NCI-H1092 treated with DMSO at 0.1 percent for 48 hours (cell line): ENCODE results near the gene KRT28.
"Not testable (repeated sequence)": the region's sequence is repeated elsewhere in the genome, so short reads cannot be mapped to it uniquely, and the experiment has no call there.

Experiments used
- DNase-seq: peaks from one replicate; lab custom pipeline; 2025; lab: John Stamatoyannopoulos, UW

Gene KRT28

DNA sequence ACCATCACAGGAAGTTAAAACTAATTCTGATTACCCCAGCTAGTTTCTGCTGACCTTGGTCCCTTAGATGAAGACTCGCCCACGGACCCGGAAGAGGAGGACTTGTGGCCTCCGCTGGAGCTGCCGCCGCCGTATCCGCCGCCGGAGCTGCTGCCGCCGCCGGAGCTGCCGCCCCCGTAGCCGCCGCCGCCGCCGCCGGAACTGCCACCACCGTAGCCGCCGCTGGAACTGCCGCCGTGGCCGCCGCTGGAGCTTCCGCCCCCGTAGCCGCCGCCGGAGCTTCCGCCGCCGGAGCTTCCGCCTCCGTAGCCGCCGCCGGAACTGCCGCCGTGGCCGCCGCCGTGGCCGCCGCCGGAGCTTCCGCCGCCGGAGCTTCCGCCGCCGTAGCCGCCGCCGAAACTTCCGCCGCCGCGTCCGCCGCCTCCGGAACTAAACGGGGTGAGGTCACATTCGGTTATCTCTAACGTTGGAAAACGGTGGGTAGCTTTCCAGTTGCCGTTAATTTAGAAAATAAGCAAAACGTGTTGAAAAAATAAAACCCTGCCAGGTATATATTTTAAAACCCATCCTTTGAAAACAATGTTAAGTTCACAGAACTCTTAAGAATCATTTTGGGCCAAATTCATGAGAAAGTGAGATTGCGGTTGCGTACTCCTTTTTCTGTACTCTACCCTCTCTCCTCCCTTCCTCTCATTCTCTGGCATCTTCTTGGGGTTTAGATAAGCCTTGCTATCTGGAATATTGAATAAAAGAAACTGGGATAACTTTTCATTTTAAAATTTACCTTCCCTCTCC lies 19.2 kb upstream of the KRT28 start:
- peak; percentile 76 for DNase-seq

DNA sequence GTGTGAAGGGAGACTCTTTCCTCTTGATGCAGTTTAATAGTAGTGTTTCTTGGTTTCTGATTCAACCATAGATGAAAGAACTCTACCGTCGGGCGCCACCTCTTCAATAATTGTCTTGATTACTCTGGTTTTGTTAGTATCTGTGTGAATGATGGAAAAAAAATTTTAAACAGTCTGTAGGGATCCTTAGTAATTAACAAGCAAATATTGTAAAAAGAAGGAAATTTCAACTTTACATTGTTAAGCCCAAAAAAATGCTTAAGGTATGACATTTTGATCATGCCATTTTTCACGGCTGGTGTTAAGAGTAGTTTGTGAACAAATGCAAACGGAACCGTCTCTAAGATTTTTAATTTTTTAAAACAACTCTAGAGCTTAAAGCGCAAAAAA lies 18.6 kb upstream of the KRT28 start:
- no peak for DNase-seq

DNA sequence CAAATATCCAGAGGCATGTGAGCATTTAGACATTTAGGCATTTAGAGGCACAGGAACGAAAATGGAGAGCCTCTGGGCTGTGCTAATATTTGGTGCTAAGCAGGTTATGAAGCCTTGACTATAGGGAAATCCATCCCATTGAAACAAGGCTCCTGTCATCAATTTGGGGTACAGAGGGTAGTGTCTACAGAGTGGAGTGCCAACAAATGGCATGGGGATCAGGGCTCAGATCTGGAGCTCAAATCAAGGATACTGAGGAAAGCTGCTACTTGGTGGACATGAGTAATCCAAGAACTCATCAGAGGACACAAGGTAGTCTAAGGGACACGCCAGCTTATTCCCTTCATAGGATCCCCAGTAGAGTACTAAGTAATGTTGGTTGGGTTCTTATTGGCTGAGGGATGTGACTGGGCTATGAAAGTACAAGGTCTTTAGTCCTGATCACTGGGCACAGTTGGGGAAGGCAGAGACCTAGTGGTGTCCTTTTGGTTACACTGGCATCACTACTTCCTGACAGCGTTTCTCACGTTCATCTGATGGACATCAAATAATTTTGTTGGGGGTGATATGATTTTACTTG lies 17.4 kb upstream of the KRT28 start:
- no peak for DNase-seq

DNA sequence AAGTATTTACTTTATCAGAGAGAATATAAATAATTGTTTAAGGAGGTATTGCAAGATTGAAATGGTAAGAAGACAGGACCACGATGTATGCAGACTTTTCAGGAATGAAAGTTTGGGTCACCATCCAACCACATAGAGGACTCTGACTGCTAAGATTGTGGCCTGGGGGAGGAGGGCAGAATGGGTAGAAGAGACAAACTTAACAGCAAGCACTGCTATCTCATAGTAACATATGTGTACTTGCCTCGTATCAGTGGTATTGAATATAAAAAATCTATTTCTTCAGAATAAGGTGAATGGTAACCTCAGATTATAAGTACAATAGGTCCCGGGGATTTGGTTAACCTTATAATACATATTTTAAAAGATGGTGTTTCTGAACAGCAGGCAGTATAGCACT lies 16.8 kb upstream of the KRT28 start:
- DNase-seq, result no peak

DNA sequence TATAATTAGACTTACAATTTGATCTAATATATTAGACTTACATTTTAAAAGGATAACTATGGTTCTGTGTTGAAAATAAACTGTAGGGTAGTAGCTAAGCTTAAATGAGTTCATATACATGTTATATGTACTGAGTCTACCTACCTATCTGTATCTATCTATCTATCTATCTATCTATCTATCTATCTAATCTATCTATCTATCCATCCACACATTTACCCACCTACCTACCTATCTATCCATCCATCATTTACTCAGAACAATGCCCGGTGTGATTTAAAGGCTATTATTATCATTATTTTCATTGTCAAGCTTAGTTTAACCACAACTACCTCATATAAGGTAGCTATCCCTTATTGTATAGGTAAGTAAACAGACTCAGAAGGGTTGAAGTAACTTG lies 15.6 kb upstream of the KRT28 start:
- no peak for DNase-seq

DNA sequence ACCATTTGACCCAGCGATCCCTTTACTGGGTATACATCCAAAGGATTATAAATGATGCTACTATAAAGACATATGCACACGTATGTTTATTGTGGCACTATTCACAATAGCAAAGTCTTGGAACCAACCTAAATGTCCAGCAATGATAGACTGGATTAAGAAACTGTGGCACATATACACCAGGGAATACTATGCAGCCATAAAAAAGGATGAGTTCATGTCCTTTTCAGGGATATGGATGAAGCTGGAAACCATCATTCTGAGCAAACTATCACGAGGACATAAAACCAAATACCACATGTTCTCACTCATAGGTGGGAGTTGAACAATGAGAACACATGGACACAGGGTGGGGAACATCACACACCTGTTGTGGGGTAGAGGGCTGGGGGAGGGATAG lies 14.9 kb upstream of the KRT28 start:
- DNase-seq, result not testable (repeated sequence)

DNA sequence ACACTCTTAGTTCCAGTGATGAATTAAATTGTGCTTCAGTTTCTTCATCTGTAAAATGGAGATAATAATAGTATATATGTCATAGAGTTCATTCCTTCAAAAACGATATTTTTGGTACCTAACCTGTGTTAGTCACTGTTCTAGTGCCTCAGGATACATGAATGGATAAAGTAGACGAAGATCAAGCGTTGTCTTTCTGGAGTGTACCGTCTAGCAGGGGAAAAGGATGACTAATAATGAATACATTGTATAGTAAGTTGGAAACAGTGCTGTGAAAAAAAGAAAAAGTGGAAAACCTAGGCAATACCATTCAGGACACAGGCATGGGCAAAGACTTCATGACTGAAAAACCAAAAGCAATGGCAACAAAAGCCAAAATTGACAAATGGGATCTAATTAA lies 14.0 kb upstream of the KRT28 start:
- DNase-seq, result no peak

DNA sequence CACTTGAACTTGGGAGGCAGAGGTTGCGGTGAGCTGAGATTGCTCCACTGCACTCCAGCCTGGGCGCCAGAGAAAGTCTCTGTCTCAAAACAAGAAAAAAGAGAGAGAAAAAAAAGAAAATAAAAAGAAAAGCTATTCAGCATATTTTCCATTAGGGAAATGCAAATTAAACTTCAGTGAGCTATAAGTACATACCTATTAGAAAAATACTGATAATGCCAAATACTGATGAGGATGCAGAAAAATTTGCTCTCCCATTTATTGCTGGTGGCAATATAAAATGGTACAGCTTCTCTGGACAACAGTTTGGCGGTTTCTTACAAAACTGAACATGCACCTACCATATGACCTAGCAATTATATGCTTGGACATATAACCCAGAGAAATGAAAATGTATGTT lies 12.9 kb upstream of the KRT28 start:
- DNase-seq, result no peak

DNA sequence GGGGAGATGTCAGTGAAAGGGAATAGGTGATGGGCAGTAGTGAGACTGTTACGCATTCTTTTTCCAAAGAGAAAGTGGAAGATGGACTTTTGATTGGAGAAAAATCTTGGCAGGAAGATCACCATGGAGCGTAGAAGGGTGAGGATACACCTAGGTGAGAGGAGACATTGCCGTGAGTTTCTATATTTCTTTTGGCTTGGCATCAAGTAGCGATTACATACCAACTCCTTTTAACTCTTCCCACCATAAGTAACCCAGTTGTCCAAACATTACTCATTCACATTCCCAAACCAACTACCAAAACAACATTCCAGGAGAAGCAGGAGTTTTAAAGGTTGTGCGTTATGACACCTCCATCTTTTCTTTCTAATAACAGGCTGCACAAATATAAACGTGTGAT lies 10.7 kb upstream of the KRT28 start:
- DNase-seq, result no peak

DNA sequence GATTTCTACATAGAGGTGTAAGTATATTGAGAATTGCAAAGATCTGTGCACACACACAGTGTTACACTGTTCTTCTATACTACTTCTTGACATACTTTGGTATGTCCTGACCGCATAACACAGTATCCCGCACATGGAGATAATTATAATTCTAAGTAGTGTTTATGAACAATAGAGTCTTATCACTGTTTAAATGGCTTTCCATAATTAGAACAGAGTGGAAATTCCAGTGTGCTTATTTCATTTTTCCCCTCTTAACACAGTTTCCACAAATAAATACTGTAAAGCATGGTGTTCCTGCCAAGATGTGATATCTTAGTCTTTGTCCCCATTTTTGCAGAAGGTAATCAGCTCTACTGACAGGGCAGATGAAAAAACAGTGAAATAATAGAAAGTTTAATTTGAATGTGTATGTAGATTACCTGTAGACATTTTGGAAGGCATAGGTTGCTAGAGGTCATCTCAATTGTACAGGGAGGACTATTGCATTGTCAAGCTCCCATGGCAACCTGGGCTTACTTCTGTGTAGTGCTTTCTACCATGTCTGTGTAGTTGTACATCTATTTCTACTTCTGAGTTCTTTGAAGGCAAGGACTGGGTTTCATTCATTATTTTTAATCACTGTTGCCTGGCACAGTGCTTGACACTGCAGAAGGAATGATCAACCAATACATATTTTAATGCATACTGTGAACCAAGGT lies 10.1 kb upstream of the KRT28 start:
- DNase-seq, result no peak

DNA sequence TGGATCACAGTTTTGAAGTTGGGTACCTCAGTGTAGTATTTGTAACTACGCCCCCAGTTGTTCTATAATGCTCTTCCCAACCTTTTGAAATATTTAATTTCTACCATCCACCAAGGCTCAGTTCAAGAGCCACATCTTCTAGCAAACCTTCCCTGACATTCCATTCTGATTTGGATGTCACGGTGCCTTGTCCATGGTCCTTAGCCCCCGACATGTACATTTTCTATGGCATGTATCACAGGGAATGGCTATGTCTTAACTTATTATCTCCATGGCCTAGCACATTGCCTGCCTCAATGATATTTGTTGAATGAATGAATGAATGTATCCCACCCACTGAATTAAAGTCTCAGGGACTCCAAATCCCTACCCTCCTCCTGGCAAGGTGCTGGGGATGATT lies 6.4 kb upstream of the KRT28 start:
- DNase-seq, result no peak

DNA sequence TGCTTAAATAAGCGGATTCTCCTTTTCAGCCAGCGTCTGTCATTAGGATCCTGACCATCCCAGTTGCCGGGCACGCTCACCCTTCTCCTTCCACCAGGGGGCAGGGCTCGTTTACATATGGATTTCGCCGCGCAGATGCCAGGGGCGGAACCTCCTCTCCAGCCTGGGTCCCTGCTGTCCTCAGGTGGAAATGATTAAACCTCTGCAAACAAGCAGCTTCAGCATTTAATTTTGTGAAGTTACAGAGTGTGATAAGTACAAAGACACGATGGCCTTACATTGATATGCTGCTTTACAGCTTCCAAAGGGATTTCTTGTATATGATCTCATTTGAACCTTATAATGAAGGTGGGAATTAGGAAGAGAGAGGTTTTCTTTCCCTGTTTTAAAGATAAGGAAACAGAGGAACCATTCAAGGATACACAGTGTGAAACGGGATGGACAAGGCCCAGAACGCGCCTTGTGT lies 3.9 kb upstream of the KRT28 start:
- DNase-seq, result peak; percentile 73

DNA sequence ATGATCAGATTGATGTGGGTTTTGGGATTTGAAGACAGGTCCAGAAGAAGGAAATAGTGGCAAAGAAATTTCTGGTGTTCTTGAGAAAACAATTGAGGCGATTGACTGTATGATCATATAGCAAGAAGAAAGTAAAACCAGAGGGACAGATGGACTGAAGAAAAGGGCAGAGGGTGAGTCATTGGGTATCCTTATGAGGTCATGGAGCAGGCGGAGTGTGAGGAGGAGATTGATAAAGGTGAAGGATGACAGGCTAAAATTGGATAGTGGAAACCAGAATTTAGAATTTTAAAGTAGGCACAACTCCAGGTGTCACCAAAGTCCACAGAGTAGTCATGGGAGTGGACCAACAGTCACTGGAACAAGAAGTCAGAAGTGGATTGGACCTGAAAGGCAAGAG lies 1.4 kb upstream of the KRT28 start:
- DNase-seq, result no peak

DNA sequence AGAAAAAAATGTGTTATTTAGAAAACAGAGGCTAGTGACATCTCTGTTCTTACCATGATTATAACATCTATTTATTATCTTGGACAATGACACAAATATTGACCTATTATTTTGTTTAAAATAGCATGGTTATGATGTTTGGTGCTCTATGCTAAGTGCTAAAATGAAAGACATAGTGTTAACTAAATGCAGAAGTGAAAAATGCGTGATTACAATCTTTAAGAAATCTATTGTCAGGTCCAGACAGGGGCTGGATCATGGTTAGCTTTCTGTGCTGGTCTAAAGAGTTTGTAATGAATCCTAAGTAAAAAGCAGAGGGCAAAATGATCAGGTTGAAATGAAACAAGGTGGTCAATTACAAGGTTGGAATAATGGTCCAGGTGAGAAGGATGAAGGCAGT lies 622 bp upstream of the KRT28 start:
- no peak for DNase-seq

DNA sequence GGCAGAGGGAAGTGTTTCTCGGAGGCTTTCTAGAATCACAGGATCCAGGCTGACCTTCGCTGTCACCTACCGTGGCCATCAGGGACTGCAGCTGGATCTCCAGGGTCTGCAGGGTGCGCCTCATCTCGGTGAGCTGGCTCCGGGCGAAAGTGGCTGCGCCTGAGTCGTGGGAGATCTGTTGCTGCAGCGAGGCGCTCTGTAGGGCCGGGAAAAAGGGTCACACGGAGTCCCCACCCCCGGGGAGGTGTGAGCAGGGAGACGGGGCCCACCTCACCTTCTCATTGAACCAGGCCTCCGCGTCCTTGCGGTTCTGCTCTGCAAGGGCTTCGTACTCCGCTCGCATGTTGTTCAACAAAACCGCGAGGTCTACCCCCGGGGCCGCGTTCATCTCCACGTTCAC lies 2.9 kb downstream of the KRT28 start:
- no peak for DNase-seq

DNA sequence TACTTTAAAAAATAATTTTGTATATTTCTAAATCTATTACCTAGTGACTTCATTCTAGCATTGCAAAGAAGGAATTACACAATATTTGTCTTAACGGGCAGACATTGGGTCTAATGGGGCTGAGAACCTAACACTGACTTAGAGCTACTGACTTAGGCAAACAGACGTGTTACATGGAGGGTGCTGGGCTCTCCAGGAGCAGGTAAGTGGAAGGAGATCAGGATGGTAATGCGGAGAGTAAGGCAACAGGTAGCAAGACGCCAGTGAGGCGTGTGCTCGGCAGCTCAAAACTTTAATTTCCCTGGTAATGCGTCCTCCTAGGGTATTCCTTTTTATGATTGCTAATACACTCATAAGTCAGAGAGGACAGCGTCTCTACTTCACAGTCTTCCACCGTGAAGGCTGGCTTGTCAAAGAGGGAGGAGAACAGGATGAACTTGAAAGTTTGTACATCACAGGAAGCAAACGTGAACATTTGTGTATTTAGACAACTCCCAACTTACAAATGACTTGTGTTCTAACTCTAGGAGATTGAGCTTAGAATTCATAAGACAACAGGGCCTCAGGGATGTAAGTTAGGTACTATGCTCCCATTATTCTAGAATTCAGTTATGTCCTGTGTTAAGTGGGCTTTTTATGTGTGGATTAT lies 4.6 kb downstream of the KRT28 start:
- DNase-seq, result no peak

DNA sequence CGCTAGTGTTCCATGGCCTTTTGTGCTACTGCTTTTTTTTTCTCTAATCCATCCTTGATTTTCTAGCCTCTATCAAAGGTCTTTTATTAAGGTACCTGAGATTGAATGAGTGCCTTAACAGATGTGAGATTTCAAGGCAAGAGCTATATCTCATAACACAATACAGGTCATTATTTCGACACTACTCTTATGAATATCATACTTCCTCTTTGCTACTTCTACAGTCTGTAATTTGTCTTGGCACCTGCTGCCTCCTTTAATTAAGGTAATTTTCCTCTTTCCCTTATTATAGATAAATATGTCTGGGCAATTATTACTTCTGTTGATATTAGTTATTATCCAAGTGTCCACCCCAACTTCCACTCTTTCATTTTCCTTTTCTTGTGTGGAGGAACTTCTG lies 5.3 kb downstream of the KRT28 start:
- DNase-seq, result no peak

DNA sequence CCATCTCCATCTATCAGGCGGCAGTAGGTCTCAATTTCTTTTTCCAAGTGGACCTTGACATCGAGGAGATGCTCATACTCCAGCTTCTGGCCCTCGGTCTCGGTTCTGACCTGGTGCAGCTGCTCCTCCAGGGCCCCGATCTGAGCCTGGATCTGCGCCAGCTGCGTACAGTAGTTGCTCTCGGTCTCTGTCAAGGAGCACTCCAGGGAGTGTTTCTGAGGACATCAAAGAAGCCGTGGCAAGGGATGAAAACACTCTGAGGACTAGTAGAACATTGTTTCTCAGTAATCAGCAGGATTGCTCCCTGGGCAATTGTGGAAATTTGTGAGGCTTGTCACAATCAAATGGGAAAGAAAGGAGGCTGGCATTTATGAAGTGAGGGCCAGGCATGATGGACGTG lies 5.9 kb downstream of the KRT28 start:
- no peak for DNase-seq

DNA sequence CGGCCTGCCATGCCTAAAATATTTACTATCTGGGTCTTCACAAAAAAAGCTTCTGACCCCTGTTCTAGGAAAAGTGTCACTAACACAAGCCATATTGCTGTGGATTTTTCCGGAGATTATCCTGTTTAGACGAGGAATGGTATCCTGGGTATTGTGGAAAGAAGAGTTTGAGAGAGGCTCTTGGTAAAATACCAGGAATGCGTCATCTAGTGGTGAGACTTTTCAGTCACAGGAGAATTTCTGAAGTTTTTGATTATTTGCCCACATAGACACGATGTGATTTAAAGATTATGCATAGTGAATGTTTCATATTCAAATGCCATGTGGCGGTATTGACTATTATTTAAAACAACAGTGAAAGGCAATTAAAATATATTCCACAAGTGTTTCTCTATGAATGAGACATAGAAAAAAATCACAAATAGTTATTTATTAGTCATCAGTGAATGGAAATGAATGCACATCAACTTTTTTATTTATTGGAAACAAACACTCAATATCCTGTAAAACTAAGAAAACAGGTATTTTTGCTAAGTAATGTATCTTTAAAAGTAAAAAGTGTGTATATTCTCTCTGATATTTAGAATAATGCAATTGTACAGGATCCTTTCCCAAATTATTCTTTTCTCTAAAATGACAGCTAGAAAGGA lies 7.8 kb downstream of the KRT28 start:
- peak; percentile 4 for DNase-seq

DNA sequence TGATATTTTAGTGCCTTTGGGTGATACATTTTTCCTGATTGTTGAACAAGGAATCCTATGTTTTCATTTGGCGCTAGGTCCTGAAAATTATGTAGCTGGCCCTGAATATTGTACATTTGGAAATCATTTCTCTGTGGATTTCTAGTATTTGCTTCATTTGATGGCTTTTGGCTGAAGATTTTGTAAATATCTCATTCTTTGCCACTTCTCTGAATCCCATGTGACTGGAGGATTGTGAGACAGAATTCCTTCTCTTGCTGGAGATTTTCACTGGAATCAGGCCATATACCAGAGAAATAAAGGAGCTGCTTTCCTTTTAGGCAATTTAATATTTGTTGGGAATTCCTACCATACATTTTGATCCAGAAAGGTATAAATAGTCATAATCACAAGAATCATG lies 8.6 kb downstream of the KRT28 start:
- no peak for DNase-seq

DNA sequence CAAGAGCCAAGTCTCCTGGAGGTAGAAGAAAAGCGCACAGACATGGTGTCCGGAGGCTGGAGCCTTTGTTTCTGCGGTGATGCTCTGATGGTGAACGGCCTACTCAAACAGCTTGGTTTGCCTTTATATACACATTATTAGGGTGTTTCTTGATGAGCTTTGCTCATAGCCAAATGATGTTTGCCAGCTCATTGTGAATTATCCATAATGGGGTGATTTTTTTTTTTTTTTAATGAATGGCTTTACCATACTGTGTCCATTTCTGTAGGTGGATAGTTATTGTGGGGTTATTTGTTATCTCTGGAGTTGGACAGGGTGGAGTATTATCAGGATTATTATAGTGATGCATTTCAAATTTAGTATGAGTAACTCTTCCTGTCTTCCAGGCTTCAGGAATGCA lies 17.3 kb downstream of the KRT28 start, which contains the start of gene KRT27:
KRT27 (minus strand) TSS at position 101 of the 400 bp plus-strand sequence; CDS start at position 44, 57 bp downstream.
- no peak for DNase-seq
